ENCODE results near the gene C1orf21.

C1orf21 gene

GRCh38 chr1:184486761-184487445, 100.1 kb downstream of the C1orf21 start:
- DNase-seq = no peak
- Mint-ChIP-seq H3K9me3 (no peaks in the 10 kb centered on the region), H3K27me3 (no peaks in the 10 kb centered on the region), H3K36me3 (no peaks in the 10 kb centered on the region), H3K27ac (no peak overlapping the region), H3K4me1 (peaks cover 3% of the 10 kb centered on the region), H3K4me3 (no peak overlapping the region)
- CTCF ChIA-PET = no interaction called here

- no peak overlapping the region for H3K27ac Mint-ChIP-seq
- H3K36me3 Mint-ChIP-seq = no peaks in the 10 kb centered on the region
- no peak for DNase-seq
- CTCF ChIA-PET = no interaction called here
- H3K4me3 Mint-ChIP-seq = no peak overlapping the region
- no peaks in the 10 kb centered on the region for H3K27me3 Mint-ChIP-seq
- H3K9me3 Mint-ChIP-seq = no peaks in the 10 kb centered on the region
- H3K4me1 Mint-ChIP-seq = peaks cover 11% of the 10 kb centered on the region
Observed at GRCh38 chr1:184487531-184488193, 100.8 kb downstream of the C1orf21 start.

GRCh38 chr1:184489908-184490307, 103.1 kb downstream of the C1orf21 start:
- CTCF ChIA-PET = interaction anchor here (0.7 kb wide), 1 partner anchor 588 kb away, joined by 3 read pairs; no protein-coding TSS in a partner anchor
- no peaks in the 10 kb centered on the region for H3K9me3 Mint-ChIP-seq
- no peak overlapping the region for H3K27ac Mint-ChIP-seq
- DNase-seq = no peak
- H3K4me1 Mint-ChIP-seq = peaks cover 12% of the 10 kb centered on the region
- H3K27me3 Mint-ChIP-seq = no peaks in the 10 kb centered on the region
- no peak overlapping the region for H3K4me3 Mint-ChIP-seq
- no peaks in the 10 kb centered on the region for H3K36me3 Mint-ChIP-seq

- no peaks in the 10 kb centered on the region for H3K27me3 Mint-ChIP-seq
- peaks cover 12% of the 10 kb centered on the region for H3K4me1 Mint-ChIP-seq
- H3K27ac Mint-ChIP-seq = no peak overlapping the region
- H3K36me3 Mint-ChIP-seq = no peaks in the 10 kb centered on the region
- H3K9me3 Mint-ChIP-seq = no peaks in the 10 kb centered on the region
- no peak for DNase-seq
- H3K4me3 Mint-ChIP-seq = no peak overlapping the region
- CTCF ChIA-PET = no interaction called here
Observed at GRCh38 chr1:184492536-184492935, 105.7 kb downstream of the C1orf21 start.

GRCh38 chr1:184493987-184494388, 107.2 kb downstream of the C1orf21 start:
- Mint-ChIP-seq H3K27ac (no peak overlapping the region), H3K4me1 (peaks cover 12% of the 10 kb centered on the region), H3K4me3 (no peak overlapping the region), H3K27me3 (no peaks in the 10 kb centered on the region), H3K36me3 (no peaks in the 10 kb centered on the region), H3K9me3 (no peaks in the 10 kb centered on the region)
- CTCF ChIA-PET = no interaction called here
- DNase-seq = no peak

- Mint-ChIP-seq H3K9me3 (no peaks in the 10 kb centered on the region), H3K36me3 (no peaks in the 10 kb centered on the region), H3K4me1 (peaks cover 12% of the 10 kb centered on the region), H3K27me3 (no peaks in the 10 kb centered on the region), H3K27ac (no peak overlapping the region), H3K4me3 (no peak overlapping the region)
- no peak for DNase-seq
- CTCF ChIA-PET = interaction anchor here (0.8 kb wide), 1 partner anchor 169 kb away, joined by 3 read pairs; no protein-coding TSS in a partner anchor
Observed at GRCh38 chr1:184494929-184495328, 108.1 kb downstream of the C1orf21 start.

- Mint-ChIP-seq H3K4me1 (no peaks in the 10 kb centered on the region), H3K4me3 (no peak overlapping the region), H3K27me3 (peaks cover 4% of the 10 kb centered on the region), H3K27ac (no peak overlapping the region), H3K9me3 (no peaks in the 10 kb centered on the region), H3K36me3 (no peaks in the 10 kb centered on the region)
- CTCF ChIA-PET = no interaction called here
- no peak for DNase-seq
Observed at GRCh38 chr1:184497959-184498723, 111.3 kb downstream of the C1orf21 start.

- H3K27me3 Mint-ChIP-seq = peaks cover 4% of the 10 kb centered on the region
- CTCF ChIA-PET = no interaction called here
- no peak overlapping the region for H3K27ac Mint-ChIP-seq
- H3K4me3 Mint-ChIP-seq = no peak overlapping the region
- DNase-seq = no peak
- no peaks in the 10 kb centered on the region for H3K4me1 Mint-ChIP-seq
- H3K9me3 Mint-ChIP-seq = no peaks in the 10 kb centered on the region
- no peaks in the 10 kb centered on the region for H3K36me3 Mint-ChIP-seq
Observed at GRCh38 chr1:184499616-184500015, 112.8 kb downstream of the C1orf21 start.

GRCh38 chr1:184502161-184502560, 115.3 kb downstream of the C1orf21 start:
- no peaks in the 10 kb centered on the region for H3K9me3 Mint-ChIP-seq
- no peak overlapping the region for H3K27ac Mint-ChIP-seq
- no peaks in the 10 kb centered on the region for H3K36me3 Mint-ChIP-seq
- CTCF ChIA-PET = no interaction called here
- peaks cover 4% of the 10 kb centered on the region for H3K27me3 Mint-ChIP-seq
- H3K4me3 Mint-ChIP-seq = no peak overlapping the region
- H3K4me1 Mint-ChIP-seq = no peaks in the 10 kb centered on the region
- no peak for DNase-seq

GRCh38 chr1:184503221-184503749, 116.5 kb downstream of the C1orf21 start:
- no peak overlapping the region for H3K27ac Mint-ChIP-seq
- no peaks in the 10 kb centered on the region for H3K4me1 Mint-ChIP-seq
- H3K36me3 Mint-ChIP-seq = no peaks in the 10 kb centered on the region
- no peaks in the 10 kb centered on the region for H3K9me3 Mint-ChIP-seq
- peaks cover 4% of the 10 kb centered on the region for H3K27me3 Mint-ChIP-seq
- no peak overlapping the region for H3K4me3 Mint-ChIP-seq
- CTCF ChIA-PET = no interaction called here
- DNase-seq = no peak

GRCh38 chr1:184504040-184504954, 117.5 kb downstream of the C1orf21 start:
- no peak overlapping the region for H3K27ac Mint-ChIP-seq
- H3K36me3 Mint-ChIP-seq = no peaks in the 10 kb centered on the region
- H3K4me1 Mint-ChIP-seq = no peaks in the 10 kb centered on the region
- DNase-seq = no peak
- CTCF ChIA-PET = no interaction called here
- no peak overlapping the region for H3K4me3 Mint-ChIP-seq
- no peaks in the 10 kb centered on the region for H3K9me3 Mint-ChIP-seq
- H3K27me3 Mint-ChIP-seq = peaks cover 4% of the 10 kb centered on the region

GRCh38 chr1:184504955-184505338, 118.1 kb downstream of the C1orf21 start:
- Mint-ChIP-seq H3K27me3 (peaks cover 4% of the 10 kb centered on the region), H3K4me1 (no peaks in the 10 kb centered on the region), H3K9me3 (no peaks in the 10 kb centered on the region), H3K27ac (no peak overlapping the region), H3K36me3 (no peaks in the 10 kb centered on the region), H3K4me3 (no peak overlapping the region)
- CTCF ChIA-PET = no interaction called here
- DNase-seq = no peak

- Mint-ChIP-seq H3K4me3 (no peak overlapping the region), H3K27me3 (no peaks in the 10 kb centered on the region), H3K9me3 (no peaks in the 10 kb centered on the region), H3K4me1 (no peaks in the 10 kb centered on the region), H3K36me3 (no peaks in the 10 kb centered on the region), H3K27ac (no peak overlapping the region)
- CTCF ChIA-PET = no interaction called here
- DNase-seq = no peak
Observed at GRCh38 chr1:184506481-184506880, 119.7 kb downstream of the C1orf21 start.

- Mint-ChIP-seq H3K4me3 (no peak overlapping the region), H3K27me3 (no peaks in the 10 kb centered on the region), H3K27ac (no peak overlapping the region), H3K9me3 (no peaks in the 10 kb centered on the region), H3K36me3 (no peaks in the 10 kb centered on the region), H3K4me1 (no peaks in the 10 kb centered on the region)
- no peak for DNase-seq
- CTCF ChIA-PET = no interaction called here
Observed at GRCh38 chr1:184507165-184507564, 120.3 kb downstream of the C1orf21 start.
